Measurements from ENCODE around the gene CTU2. TPM values are rescaled to one million over a fixed set of nuclear protein-coding genes. Genes with fewer than 3 reads are reported as not detected.

The CTU2 gene
- total and polyA plus RNA-seq, 2 donors (not counting 1 experiment from before 2014, with no cell fraction given): 18.4 to 23.7 TPM

GRCh38 chr16:88723911-88724310, 17.6 kb downstream of the CTU2 start:
- Histone ChIP-seq H3K9ac (ENCODE audit: low read length) (no peak overlapping the region), H3K27ac (ENCODE audit: low read length in 2 of 2) (no peak overlapping the region), H3K36me3 (replicated peaks in 1 of 2; ENCODE audit: control extremely low read depth in 1 of 2, control insufficient read depth in 1 of 2, extremely low read depth in 1 of 2, insufficient read depth in 2 of 2, low read length in 1 of 2) (peaks cover 0 to 86% of the 10 kb centered on the region in 2 experiments), H2AFZ (ENCODE audit: insufficient read depth, low read depth, low read length, poor library complexity, severe bottlenecking) (no peak overlapping the region), H3K79me2 (ENCODE audit: control insufficient read depth, insufficient read depth, low read length) (peaks cover 22% of the 10 kb centered on the region), H3K4me2 (replicated peaks; ENCODE audit: low read depth, low read length, poor library complexity, severe bottlenecking) (no peak overlapping the region), H3K4me3 (ENCODE audit: control extremely low read depth in 1 of 5, extremely low read depth in 1 of 5, insufficient read depth in 1 of 5, low read depth in 2 of 5, low read length in 4 of 5) (no peak overlapping the region), H3K4me1 (ENCODE audit: control insufficient read depth in 2 of 2, insufficient read depth in 2 of 2, low read length in 2 of 2) (no peaks in the 10 kb centered on the region), H4K20me1 (ENCODE audit: control insufficient read depth, insufficient read depth, low read length, poor library complexity, severe bottlenecking) (peaks cover 19% of the 10 kb centered on the region), H3K27me3 (replicated peaks in 1 of 4; ENCODE audit: control extremely low read depth in 1 of 4, control insufficient read depth in 3 of 4, insufficient read depth in 4 of 4, low read length in 3 of 4) (no peaks in the 10 kb centered on the region), H3K9me3 (ENCODE audit: control extremely low read depth in 1 of 3, control insufficient read depth in 2 of 3, insufficient read depth in 1 of 3, low read length in 2 of 3) (no peaks in the 10 kb centered on the region)
- CTCF ChIA-PET: no interaction called here
- no peak for DNase-seq
- 97% methylated on average over 12 of the region's 17 CpGs for WGBS (ENCODE audit: insufficient coverage)
- no peak for ATAC-seq (ENCODE audit: low read depth)
- Mint-ChIP-seq H3K4me1 (no peaks in the 10 kb centered on the region), H3K27me3 (no peaks in the 10 kb centered on the region), H3K27ac (no peak overlapping the region), H3K9me3 (ENCODE audit: insufficient read depth) (no peaks in the 10 kb centered on the region), H3K4me3 (no peak overlapping the region)
- POLR2A ChIA-PET: interaction anchor here (0.6 kb wide), 1 partner anchor 238 kb away, joined by 3 read pairs; no protein-coding TSS in a partner anchor
- intact Hi-C loops (cut with micrococcal nuclease): no loop called here
- TF ChIP-seq, protein P1, sequence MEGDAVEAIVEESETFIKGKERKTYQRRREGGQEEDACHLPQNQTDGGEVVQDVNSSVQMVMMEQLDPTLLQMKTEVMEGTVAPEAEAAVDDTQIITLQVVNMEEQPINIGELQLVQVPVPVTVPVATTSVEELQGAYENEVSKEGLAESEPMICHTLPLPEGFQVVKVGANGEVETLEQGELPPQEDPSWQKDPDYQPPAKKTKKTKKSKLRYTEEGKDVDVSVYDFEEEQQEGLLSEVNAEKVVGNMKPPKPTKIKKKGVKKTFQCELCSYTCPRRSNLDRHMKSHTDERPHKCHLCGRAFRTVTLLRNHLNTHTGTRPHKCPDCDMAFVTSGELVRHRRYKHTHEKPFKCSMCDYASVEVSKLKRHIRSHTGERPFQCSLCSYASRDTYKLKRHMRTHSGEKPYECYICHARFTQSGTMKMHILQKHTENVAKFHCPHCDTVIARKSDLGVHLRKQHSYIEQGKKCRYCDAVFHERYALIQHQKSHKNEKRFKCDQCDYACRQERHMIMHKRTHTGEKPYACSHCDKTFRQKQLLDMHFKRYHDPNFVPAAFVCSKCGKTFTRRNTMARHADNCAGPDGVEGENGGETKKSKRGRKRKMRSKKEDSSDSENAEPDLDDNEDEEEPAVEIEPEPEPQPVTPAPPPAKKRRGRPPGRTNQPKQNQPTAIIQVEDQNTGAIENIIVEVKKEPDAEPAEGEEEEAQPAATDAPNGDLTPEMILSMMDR (IDR thresholded peaks at IDR 0.05): no peak
- no peak for TF ChIP-seq EZH2 (IDR thresholded peaks at IDR 0.05; ENCODE audit: borderline replicate concordance, insufficient read depth, low read depth, low read length, poor library complexity, severe bottlenecking)

DNA sequence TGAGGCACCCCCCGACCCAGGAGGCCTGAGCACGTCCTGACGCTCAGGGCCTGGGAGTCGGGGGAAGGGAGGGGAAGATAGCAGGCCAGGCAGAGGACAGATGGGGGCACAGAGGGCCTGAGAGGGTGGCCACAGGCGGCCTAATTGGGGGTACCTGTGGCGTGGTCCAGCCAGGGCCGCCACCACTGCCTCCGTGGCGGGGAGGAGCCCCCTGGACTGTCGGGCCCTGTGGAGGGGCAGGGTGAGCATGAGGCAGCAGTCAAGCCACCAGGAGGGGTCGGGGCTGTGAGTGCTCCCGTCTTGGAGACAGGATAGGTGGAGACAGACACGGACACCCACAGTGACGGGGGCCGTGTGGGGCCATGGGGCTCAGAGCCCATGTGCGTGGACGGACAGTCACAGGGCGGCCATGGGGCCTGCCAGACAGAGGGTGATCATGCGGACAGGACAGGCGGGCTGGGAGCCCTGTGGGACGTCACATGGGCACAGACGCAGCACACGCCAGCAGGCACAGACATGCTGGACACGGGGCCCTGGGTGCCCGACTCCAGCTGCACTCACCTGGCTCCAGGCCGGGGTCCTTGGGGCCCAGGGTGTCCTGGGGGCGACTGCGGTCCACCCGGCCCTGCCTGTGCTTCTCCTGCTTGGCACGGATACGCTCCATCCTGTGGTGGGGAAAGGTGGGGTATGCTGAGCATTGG, 18.7 kb downstream of the CTU2 start:
- Histone ChIP-seq H3K9ac (ENCODE audit: low read length) (no peak overlapping the region), H4K20me1 (ENCODE audit: control insufficient read depth, insufficient read depth, low read length, poor library complexity, severe bottlenecking) (peaks cover 19% of the 10 kb centered on the region), H3K36me3 (replicated peaks in 1 of 2; ENCODE audit: control extremely low read depth in 1 of 2, control insufficient read depth in 1 of 2, extremely low read depth in 1 of 2, insufficient read depth in 2 of 2, low read length in 1 of 2) (peaks cover 0 to 80% of the 10 kb centered on the region in 2 experiments), H3K79me2 (ENCODE audit: control insufficient read depth, insufficient read depth, low read length) (peaks cover 25% of the 10 kb centered on the region), H3K4me2 (replicated peaks; ENCODE audit: low read depth, low read length, poor library complexity, severe bottlenecking) (no peak overlapping the region), H3K4me3 (ENCODE audit: control extremely low read depth in 1 of 5, extremely low read depth in 1 of 5, insufficient read depth in 1 of 5, low read depth in 2 of 5, low read length in 4 of 5) (no peak overlapping the region), H3K27ac (ENCODE audit: low read length in 2 of 2) (no peak overlapping the region), H3K27me3 (replicated peaks in 1 of 4; ENCODE audit: control extremely low read depth in 1 of 4, control insufficient read depth in 3 of 4, insufficient read depth in 4 of 4, low read length in 3 of 4) (no peaks in the 10 kb centered on the region), H3K9me3 (ENCODE audit: control extremely low read depth in 1 of 3, control insufficient read depth in 2 of 3, insufficient read depth in 1 of 3, low read length in 2 of 3) (no peaks in the 10 kb centered on the region), H2AFZ (ENCODE audit: insufficient read depth, low read depth, low read length, poor library complexity, severe bottlenecking) (no peak overlapping the region), H3K4me1 (ENCODE audit: control insufficient read depth in 2 of 2, insufficient read depth in 2 of 2, low read length in 2 of 2) (no peaks in the 10 kb centered on the region)
- H3K9me3 Mint-ChIP-seq (ENCODE audit: insufficient read depth): no peaks in the 10 kb centered on the region
- TF ChIP-seq, protein P1 (IDR thresholded peaks at IDR 0.05): no peak
- no peak for TF ChIP-seq EZH2 (IDR thresholded peaks at IDR 0.05; ENCODE audit: borderline replicate concordance, insufficient read depth, low read depth, low read length, poor library complexity, severe bottlenecking)
- DNase-seq: no peak
- POLR2A ChIA-PET: interaction anchor here (0.7 kb wide), 1 partner anchor 532 kb away, joined by 4 read pairs; no protein-coding TSS in a partner anchor
- H3K4me3 Mint-ChIP-seq: no peak overlapping the region
- H3K27me3 Mint-ChIP-seq: no peaks in the 10 kb centered on the region
- 95% methylated on average over 31 of the region's 31 CpGs for whole genome bisulfite sequencing (ENCODE audit: insufficient coverage)
- H3K27ac Mint-ChIP-seq: no peak overlapping the region
- intact Hi-C loops (cut with micrococcal nuclease): no loop called here
- CTCF ChIA-PET: interaction anchor here (0.7 kb wide), 1 partner anchor 53 kb away, joined by 3 read pairs; no protein-coding TSS in a partner anchor
- no peaks in the 10 kb centered on the region for H3K4me1 Mint-ChIP-seq
- ATAC-seq (ENCODE audit: low read depth): no peak
